GM18499 (cell line): ENCODE measurements around the gene ANK2.

Experiments
- ATAC-seq: cut with Tn5 transposase; IDR thresholded peaks from one replicate; pipeline ENCODE4 v1.9.1; 2021; ENCODE audit warnings: moderate number of reproducible peaks; ENCODE audit not compliant: insufficient read depth, unreplicated experiment

The ANK2 gene

DNA sequence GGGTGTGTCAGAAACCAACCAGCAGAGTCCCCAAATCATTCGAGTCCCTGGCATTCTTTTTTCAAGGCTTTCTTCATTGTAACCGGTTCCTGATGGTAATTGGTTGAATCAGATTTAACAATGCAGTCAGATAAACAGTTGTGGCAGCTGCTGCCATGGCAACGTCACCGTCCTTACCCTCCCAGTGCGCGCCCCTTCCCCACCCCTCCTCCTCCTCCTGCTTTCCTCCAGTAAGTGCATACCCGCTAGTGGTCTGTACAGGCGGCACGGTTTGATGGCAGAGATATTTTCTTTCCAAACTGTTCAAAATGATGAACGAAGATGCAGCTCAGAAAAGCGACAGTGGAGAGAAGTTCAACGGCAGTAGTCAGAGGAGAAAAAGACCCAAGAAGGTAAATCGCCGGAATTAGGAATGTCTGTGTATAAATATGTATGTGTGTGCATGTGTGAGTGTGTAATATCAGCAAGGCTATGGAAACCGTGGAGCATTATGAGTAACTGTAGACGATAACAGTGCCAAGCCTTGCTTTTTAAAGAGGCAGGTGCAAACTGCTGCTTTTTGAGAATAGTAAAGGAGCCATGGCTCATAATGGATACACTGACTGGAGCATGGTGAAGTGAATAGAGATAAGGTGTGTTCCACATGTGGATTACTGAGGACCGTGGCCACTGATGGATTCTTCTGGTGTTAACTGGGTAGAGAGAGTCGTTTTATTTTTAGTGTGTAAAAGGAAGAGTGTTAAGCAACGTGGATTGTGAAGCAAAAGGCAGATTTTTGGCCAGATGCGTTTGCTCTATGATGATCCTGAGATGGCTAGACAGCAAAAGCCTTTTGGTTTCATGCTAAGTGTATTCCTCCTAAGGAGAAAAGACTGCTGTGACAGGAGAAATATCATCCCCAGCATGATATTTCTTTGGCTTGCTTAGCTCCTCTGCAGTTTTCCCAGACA is at the start of gene ANK2:
ANK2 (plus strand) TSS at position 233 of the 950 bp plus-strand sequence; CDS start at position 309, 76 bp downstream.
- ATAC-seq: no peak

DNA sequence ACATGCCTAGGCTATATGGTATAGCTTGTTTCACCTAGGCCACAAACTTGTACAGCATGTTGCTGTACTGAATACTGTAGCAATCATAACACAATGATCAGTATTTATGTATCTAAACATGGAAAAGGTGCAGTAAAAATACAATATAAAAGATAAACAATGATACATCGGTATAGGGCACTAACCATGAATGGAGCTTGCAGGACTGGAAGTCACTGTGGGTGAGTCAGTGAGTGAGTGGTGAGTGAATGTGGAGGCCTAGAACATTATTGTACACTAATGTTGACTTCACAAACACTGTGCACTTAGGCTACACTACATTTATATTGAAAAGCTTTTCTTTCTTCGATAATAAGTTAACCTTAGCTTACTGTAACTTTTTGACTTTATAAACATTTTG is 45.6 kb upstream of the ANK2 start:
- no peak for ATAC-seq

DNA sequence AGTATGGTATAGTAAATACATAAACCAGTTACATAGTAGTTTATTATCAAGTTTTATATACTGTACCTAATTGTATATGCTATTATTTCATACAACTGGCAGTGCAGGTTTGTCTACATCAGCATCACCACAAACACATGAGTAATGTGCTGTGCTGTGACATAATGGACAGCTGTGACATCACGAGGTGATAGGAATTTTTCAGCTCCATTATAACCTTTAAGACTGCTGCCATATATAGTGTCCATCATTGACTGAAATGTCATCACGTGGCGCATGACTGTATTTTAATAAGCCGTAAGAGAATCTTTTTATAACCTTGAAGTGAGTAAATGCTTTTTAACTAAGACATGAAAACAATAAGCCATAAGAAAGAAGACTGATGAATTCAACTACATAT is 44.8 kb upstream of the ANK2 start:
- ATAC-seq: no peak

DNA sequence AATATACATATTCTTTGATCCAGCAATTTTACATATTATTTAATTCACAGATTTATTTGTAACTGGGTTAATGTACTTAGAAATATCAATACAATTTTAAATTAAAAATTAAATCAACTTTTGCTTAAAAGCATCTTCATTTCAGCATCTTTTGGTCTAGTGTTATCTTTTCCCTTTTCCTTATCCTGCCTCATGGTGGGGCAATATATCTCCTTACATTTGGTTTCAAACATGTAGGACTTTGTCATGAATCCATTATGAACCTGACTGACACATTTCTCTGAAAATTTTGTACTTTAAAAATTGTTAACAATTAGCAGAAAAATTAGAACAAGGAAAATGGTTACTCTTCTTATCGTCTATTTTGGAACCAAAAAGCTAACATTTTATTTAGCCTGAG is 42.8 kb upstream of the ANK2 start:
- ATAC-seq: no peak

DNA sequence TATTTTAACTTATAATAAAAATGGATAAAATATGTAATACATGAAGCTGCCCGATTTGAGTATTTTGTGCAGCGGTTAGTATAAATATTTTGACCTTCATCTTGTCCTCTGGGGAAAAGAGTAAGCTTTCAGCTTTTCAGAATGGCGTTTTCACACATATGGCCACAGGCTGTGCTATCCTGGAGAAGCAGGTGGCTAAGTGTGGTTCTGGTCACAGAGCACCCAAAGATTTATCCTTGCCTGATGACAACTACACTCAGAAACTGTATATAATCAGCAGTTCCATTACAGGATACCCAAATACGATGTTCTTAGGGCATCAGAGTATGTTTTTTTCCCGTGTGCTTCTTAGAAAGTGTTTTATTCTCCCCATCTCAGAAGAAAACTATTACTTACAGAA is 42.3 kb upstream of the ANK2 start:
- ATAC-seq: no peak

DNA sequence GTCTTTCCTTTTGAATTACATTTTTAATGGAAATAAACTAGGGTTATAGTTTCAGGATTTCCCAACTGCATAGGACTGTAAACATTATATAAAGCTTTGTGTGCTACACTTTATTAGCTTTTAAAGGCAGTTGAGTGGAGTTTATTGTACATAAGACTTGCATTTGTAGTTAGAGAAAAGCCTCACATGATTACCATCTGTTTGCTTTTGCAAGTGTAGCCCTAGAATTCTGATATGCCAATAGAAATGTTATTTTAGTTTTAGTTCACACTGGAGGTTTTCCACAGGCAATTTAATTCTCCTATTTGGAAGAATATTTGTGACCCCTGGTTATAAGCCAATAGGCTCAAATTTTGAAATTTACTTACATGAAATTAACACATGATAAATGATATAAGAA is 41.3 kb upstream of the ANK2 start:
- no peak for ATAC-seq

DNA sequence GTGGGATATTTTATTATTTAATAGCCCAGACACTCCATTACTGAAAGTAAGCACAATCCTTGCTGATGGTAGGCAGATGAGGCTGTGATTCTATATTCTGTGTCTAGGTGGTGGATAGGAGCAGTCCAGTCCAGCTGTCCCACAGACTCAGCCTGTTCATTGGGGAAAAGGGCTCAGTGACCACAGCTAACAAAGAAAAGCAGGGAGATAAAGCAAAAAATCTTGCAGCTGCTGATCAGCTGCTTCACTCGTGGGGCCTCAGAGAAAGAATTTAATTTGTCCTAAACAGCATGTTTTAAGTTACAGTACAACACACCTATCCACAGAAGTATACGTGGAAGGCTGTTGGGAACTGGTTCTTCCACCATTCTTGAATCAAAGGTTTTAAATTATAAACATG is 40.7 kb upstream of the ANK2 start:
- no peak for ATAC-seq

DNA sequence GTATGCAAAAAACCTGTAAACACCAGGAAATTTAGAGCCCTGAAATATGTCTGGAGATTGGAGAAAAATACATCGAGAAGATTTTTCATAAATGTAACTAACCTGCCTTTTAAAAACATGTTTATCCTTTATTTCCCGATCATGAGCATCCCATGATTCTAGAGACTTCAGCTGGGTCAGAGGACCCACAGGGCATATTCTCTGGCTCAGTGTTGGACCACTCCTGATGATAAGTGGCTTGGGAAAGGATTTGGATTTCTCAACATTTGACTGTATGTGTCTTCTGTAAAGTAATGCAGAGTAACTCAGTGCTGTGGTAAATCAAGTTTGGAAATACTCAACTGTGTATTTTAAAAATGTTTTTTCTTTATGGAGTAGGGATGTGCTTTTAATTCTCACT is 40.0 kb upstream of the ANK2 start:
- no peak for ATAC-seq

DNA sequence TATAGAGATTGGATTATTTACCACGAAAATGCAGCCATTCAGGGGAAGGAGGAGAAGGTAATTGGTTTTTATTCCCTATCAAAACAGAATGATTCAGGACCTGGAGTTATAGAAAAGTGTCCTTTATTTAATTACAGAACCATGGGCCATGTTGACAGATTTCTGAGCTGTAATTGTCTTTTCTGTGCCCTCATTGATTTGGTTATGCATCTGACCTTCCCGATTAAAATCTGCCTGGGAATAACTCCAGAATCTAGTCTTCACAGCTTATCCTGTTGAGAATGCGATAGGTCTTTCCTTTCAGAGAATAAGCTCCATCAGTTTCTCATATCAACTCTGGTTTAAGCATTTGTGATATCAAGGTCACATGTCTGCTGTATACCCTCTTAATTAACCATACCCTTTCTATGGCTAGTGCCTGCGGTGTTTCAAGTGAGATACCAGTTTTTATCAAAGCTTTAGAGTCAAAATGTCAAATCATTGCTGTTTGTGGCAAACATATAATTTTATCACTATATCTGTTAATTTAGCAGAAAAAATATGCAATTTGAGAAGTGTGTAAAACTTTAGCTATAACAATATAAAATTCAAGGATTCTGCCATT is 37.2 kb upstream of the ANK2 start:
- ATAC-seq: no peak

DNA sequence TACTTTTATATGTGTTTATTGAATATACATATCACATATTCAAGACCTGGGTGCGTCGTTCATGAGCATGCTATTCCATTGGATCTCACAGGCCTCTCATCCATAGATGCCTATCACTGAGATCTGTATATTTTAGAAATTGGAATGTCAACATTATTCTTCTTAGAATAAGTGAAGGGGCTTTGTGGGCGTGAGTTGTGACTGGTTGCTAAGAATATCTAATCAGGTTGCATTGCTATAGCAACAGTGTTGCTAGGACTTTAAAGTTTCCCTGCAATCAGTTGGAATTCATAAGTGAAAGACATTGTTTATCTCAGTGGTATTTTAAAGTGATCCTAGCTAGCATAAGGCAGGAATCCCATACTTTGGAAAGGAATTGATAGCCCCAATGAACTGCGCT is 36.7 kb upstream of the ANK2 start:
- ATAC-seq: no peak

DNA sequence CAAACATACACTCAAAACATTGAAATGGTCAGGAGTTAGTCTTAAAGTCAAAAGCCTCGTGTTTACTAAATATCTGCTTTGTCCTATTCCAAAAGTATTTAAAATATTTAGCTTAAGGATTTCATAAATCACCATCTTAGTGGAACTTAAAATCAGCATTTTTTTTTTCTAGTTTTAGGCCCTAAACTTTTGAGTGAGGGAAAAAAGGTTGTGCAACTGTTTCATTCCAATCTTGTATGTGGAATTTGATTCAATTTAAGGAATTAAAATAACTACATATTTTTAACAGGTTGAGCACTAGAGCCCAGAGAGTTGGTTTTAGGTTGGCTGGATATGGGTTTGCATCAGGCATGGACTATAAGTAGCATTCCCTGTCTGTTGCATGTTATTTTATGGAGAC is 35.7 kb upstream of the ANK2 start:
- ATAC-seq: no peak

DNA sequence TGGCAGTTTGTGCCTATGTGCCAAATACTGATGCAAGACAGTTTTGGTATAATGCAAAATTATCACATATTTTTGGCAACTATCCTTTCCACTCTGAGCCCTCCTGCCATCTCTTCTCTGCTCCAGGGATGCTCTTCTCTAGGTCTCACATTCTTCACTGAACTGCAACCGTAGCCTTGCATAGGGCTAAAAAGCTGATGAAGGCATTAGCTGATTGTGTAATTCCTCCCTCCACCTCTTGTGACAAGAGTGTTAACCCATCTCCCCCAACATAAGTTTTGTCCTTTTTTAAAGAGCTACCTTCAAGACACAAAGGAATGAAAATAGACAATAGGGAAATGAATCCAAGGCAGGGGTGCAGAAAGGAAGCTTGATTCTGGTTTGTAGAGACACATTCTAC is 33.1 kb upstream of the ANK2 start:
- ATAC-seq: no peak

DNA sequence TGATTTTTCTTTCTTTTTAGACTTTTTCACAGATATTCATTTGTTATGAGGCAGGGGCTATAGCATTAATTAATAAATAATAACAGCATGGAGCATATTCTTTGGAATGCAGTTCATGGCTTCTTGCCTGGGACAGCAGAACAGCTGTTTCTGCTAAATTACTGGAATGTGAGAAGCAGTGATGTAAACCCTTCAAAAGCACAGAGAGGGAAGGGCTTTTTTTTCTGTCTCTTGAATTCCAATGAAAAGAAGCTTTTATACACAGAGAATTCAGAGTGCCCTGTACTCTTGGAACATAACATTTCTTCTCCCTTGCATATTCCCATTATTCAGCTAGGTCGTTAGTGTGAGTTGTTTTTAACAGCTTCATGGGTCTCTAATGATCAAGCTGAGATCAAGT is 28.5 kb upstream of the ANK2 start:
- no peak for ATAC-seq

DNA sequence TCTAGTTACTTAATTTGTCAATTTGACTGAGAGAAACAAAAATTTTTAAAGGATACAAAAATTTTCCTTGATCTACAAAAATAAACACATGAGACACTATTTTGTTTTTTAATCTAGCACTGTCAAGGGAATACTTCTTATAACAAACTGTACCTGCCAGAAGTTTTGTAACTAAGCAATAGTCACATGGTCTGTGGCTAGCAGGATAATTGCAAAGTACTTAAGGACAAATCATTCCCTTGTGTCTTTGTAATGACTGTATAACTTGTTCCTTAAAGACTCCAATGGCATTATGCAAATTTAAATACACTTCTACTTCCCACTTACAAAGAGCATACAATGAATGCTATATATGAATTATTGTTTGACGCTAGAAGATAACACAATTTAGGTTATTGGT is 25.1 kb upstream of the ANK2 start:
- ATAC-seq: no peak

DNA sequence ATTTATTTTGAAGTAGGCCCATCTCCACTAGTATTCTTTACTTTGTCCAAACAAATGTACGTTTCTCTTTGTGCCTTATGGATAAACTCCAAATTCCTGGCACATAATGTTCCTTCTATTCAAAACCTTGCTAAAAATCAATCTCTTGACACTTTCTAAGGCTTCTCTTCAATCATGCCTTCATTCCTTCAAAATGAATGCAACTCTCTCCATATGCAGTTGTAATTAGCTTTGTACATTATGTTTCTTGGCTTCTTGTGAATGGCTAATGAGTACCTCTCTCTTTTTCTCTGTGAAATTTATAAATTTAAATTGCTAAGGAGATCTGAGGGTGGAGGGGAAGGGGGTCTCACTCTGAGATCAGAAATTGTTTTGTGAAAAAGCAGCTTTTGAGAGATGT is 24.0 kb upstream of the ANK2 start:
- no peak for ATAC-seq

DNA sequence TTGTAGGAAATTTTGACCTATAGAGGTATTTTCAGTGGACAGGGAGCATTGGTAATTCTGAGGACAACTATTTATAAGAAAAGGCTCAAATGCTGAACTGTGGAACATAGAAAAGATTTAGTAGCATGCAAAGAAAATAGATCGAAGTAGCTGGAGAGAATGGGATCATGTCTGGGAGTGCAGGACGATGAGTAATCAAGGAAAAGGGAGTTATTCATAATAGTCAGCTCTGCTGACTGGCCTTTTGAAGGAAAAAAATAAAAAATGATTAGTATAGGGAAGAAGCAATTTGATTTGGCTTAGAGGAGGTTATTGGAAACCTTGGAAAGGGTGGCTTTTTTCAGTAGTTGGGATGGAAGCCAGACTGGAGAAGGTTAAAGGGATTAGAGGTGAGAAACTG is 22.9 kb upstream of the ANK2 start:
- ATAC-seq: no peak

DNA sequence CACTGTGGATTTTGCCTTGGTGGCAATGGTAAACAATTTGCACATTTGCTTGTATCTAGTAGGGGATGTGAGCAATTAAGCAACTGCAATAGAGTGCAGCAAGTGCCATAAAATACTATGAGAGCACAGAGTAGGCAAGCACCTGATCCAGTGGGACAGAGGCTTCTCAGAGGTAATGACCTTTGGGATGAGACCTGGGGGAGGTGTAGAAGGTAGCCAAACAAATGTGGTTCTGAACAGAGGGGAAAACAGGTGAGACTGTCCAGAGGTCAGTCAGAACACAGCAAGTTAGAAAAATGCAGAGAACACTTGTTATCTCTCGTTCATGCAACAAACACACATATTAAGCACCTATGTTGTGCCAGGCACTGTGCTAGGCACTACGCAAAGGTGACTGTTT is 21.4 kb upstream of the ANK2 start:
- ATAC-seq: no peak

DNA sequence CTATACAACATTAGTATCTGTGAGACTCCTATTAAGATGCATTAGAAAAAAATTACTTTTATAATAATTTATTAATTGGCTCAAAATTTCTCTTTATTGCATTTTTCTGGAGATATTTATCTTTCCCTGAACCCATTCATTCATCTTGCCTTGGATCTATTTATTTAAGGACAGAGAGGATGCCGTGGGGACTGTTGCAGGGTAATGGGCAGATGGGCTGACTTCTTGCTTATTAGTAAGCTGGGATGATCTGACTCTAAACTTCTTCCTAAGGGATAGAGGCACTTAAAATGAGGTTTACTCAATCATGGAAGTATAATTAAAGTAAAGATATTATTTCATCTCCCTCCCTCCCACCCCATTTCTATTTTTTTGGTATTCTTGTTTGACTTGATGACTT is 18.2 kb upstream of the ANK2 start:
- ATAC-seq: no peak

DNA sequence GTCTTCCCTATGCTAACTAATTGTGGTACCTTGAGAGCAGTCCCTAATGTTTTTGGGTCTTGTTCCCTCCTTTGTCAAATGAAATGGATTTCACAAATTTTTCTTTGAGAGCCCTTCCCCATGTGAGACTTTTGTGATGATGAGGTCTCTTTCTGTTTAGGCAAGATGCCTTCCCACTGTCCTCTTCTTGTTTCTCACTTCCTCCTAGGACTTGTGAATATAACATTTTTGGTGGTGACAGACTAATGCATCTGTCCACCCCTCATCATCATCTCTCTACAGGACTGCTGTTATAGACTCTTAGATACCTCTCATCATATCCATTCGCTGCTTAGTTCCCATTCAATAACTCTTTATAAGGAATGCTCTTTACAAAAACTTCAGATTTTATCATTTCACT is 8.7 kb upstream of the ANK2 start:
- no peak for ATAC-seq

DNA sequence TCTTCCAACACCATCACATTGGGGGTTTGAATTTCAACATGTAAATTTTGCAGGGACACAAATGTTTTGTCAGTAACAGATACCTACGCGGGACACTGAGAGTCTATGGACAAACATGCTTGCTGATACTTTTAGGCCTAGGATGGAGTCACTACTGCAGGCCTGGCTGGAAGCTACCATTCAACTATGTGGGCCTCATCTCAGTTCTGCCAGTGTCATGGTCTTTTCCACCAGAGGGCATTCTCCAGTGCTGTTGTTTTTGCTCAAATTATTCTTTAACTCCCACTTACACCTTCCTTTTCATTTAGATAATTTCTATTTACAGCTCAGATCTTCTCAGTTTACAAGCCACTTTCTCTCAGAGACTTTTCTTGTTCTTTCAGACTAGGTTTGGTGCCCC is 7.0 kb upstream of the ANK2 start:
- no peak for ATAC-seq

DNA sequence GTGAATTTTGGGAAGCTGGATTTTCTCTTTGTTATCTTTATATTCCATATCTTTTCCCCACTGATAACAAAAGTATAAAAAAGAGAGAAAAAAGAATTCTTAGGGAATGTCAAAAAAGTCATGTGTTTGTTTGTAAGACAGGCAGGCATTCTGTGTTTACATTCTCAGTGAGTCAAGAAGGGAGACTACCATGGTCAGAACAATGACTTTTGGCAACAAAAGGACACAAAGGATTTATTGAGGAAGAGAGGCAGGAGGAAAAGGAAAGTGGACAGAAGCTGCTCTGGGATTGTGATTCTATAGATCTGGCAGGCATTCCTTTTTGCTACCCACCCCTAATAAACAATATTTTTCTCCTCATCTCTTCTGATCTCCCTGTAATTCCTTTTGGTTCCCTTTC is 5.9 kb upstream of the ANK2 start:
- no peak for ATAC-seq

DNA sequence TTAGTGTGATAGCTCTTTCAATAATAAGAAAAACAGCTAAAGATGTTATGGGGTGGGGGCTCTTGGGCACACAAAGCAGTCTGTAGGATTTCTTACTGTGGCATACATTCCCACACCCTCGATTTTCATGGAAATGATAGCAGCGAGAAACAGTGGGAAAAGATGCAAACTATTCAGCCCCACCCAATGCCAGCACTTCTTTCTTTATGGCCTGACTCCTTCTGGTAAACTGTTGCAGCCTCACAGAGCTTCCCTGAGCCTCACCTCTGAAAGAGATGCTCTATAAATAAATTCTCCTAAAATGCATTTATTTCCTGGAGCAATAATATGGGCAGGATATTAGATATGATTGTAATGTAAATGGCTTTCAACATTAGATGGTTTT is 910 bp downstream of the ANK2 start:
- ATAC-seq: no peak
